NCI-H82 treated with DMSO at 0.1 percent for 48 hours (cell line): ENCODE results near the gene SEMA5A.
A peak's percentile ranks its signal among the peaks of the same experiment; 100 is the strongest.

Experiments
- DNase-seq: peaks from one replicate; lab custom pipeline; 2025; ENCODE audit not compliant: unreplicated experiment; lab: John Stamatoyannopoulos, UW

SEMA5A gene

GRCh38 chr5:9239071-9239470 lies 306.8 kb downstream of the SEMA5A start:
- DNase-seq, result no peak

GRCh38 chr5:9233712-9234111 lies 312.2 kb downstream of the SEMA5A start:
- no peak for DNase-seq

- no peak for DNase-seq
Observed at GRCh38 chr5:9233035-9233434, 312.8 kb downstream of the SEMA5A start.

- no peak for DNase-seq
Observed at GRCh38 chr5:9231842-9232241, 314.0 kb downstream of the SEMA5A start.

GRCh38 chr5:9230355-9230754 lies 315.5 kb downstream of the SEMA5A start:
- no peak for DNase-seq

- no peak for DNase-seq
Observed at GRCh38 chr5:9226016-9226536, 319.8 kb downstream of the SEMA5A start.

- DNase-seq, result no peak
Observed at GRCh38 chr5:9222054-9222976, 323.6 kb downstream of the SEMA5A start.

GRCh38 chr5:9218358-9218757 lies 327.5 kb downstream of the SEMA5A start:
- DNase-seq, result no peak

GRCh38 chr5:9212605-9213004 lies 333.3 kb downstream of the SEMA5A start:
- no peak for DNase-seq

GRCh38 chr5:9209846-9210492 lies 335.9 kb downstream of the SEMA5A start:
- DNase-seq, result no peak

GRCh38 chr5:9207817-9208418 lies 338.0 kb downstream of the SEMA5A start:
- peak; percentile 23 for DNase-seq

GRCh38 chr5:9202636-9203035 lies 343.2 kb downstream of the SEMA5A start:
- no peak for DNase-seq

- no peak for DNase-seq
Observed at GRCh38 chr5:9201761-9202160, 344.1 kb downstream of the SEMA5A start.

GRCh38 chr5:9201011-9201410 lies 344.9 kb downstream of the SEMA5A start:
- no peak for DNase-seq

- no peak for DNase-seq
Observed at GRCh38 chr5:9198394-9198793, 347.5 kb downstream of the SEMA5A start.

- DNase-seq, result no peak
Observed at GRCh38 chr5:9197881-9198260, 348.0 kb downstream of the SEMA5A start.

- peak; percentile 14 for DNase-seq
Observed at GRCh38 chr5:9196403-9197227, 349.3 kb downstream of the SEMA5A start.

GRCh38 chr5:9194509-9194908 lies 351.4 kb downstream of the SEMA5A start:
- no peak for DNase-seq

- DNase-seq, result no peak
Observed at GRCh38 chr5:9192266-9192665, 353.6 kb downstream of the SEMA5A start.

GRCh38 chr5:9189681-9190080 lies 356.2 kb downstream of the SEMA5A start:
- no peak for DNase-seq

GRCh38 chr5:9188956-9189355 lies 356.9 kb downstream of the SEMA5A start:
- DNase-seq, result no peak
